Upper lobe of left lung (tissue), 4 donors: ENCODE results near the gene LCMT1.

Experiments
- CTCF ChIP-seq, 6 experiments: fragments of 450-650 bp in 4 of 6; fragments of 200-600 bp in 2 of 6; sonication (generic) in 2 of 6; IDR thresholded peaks; one replicate each; pipeline ENCODE4 v1.5.1; 2016 to 2019; ENCODE audit warnings: antibody characterized with exemption in 6 of 6
- POLR2AphosphoS5 ChIP-seq, 2 donors: sonication (generic); formaldehyde crosslinking; IDR thresholded peaks; one replicate each; pipeline ENCODE4 v1.5.1; 2017; ENCODE audit warnings: antibody characterized with exemption in 2 of 2

- TF ChIP-seq CTCF (IDR thresholded peaks at IDR 0.05) (no peak), POLR2AphosphoS5 (IDR thresholded peaks at IDR 0.05) (no peak)
Observed at GRCh38 chr16:25171390-25171789, 59.8 kb downstream of the LCMT1 start.
